H1 (cell line): ENCODE data around the gene KCNIP2. TPM values are rescaled to one million over a fixed set of nuclear protein-coding genes. Genes with fewer than 3 reads are reported as not detected.

Source experiments
- CTCF ChIA-PET: fragments of 300-600 bp; sonication (Branson Sonifier 250); formaldehyde crosslinking; loops from one replicate; lab custom pipeline; 2021; ENCODE audit not compliant: partially characterized antibody; lab: Charles Lee
- POLR2A ChIA-PET: fragments of 300-600 bp; sonication (Branson Sonifier 250); formaldehyde crosslinking; loops from one replicate; lab custom pipeline; 2021; ENCODE audit warnings: inconsistent platforms; ENCODE audit not compliant: partially characterized antibody; lab: Charles Lee
- DNase-seq, 2 experiments: peaks; one replicate each; pipeline versions ENCODE4 v3.0.0 to v3.0.0-alpha.2; 2010 to 2022; ENCODE audit warnings: low spot score in 2 of 2, low read depth in 1 of 2, mixed read lengths in 1 of 2
- FAIRE-seq: peaks from 2 replicates; lab custom pipeline; 2011; peaks lifted over from hg19 to GRCh38; lab: Jason Lieb, UNC
- H2AFZ ChIP-seq: 2 replicates; pipeline ENCODE4 v1.8.1; 2012; ENCODE audit warnings: low read length, inconsistent platforms
- H2AK5ac ChIP-seq: 2 replicates; pipeline ENCODE4 v1.6.1; 2013; ENCODE audit warnings: low read depth, low read length
- H2BK120ac ChIP-seq: replicated peaks from 2 replicates; pipeline ENCODE3; 2013; ENCODE audit warnings: low read depth, low read length, inconsistent platforms
- H2BK12ac ChIP-seq: 2 replicates; pipeline ENCODE4 v1.6.1; 2013; ENCODE audit warnings: low read depth, low read length
- H2BK15ac ChIP-seq: 2 replicates; pipeline ENCODE4 v1.6.1; 2013; ENCODE audit warnings: low read length
- H2BK20ac ChIP-seq: 2 replicates; pipeline ENCODE4 v1.6.1; 2013; ENCODE audit warnings: low read length
- H2BK5ac ChIP-seq: 2 replicates; pipeline ENCODE4 v1.6.1; 2013; ENCODE audit warnings: low read depth, low read length
- H3K14ac ChIP-seq: 2 replicates; pipeline ENCODE4 v1.6.1; 2013; ENCODE audit warnings: inconsistent platforms; ENCODE audit not compliant: insufficient read length
- H3K18ac ChIP-seq: 2 replicates; pipeline ENCODE4 v1.6.1; 2013; ENCODE audit warnings: low read length; ENCODE audit errors: extremely low read depth
- H3K23ac ChIP-seq: 2 replicates; pipeline ENCODE4 v1.6.1; 2013; ENCODE audit warnings: inconsistent platforms; ENCODE audit not compliant: insufficient read length
- H3K23me2 ChIP-seq: 2 replicates; pipeline ENCODE4 v1.6.1; 2013; ENCODE audit warnings: low read depth, low read length
- H3K27ac ChIP-seq: 2 replicates; pipeline ENCODE4 v1.6.1; 2011; ENCODE audit warnings: low read depth, low read length, inconsistent platforms
- H3K27me3 ChIP-seq, 4 experiments: replicated peaks in 1 of 4; 1 replicate in 1 of 4; 2 replicates in 3 of 4; pipeline versions ENCODE4 v1.6.1 to v1.8.1; 2011 to 2013; ENCODE audit warnings: low read length in 3 of 4, mild to moderate bottlenecking in 3 of 4, inconsistent platforms in 2 of 4, mixed read lengths in 2 of 4, moderate library complexity in 1 of 4; ENCODE audit not compliant: control insufficient read depth in 3 of 4, insufficient read depth in 3 of 4; ENCODE audit errors: extremely low read depth in 1 of 4
- H3K36me3 ChIP-seq, 4 experiments: 2 replicates each; pipeline versions ENCODE4 v1.6.1 to v1.8.1; 2011 to 2013; ENCODE audit warnings: mild to moderate bottlenecking in 4 of 4, low read length in 3 of 4, moderate library complexity in 2 of 4, control low read depth in 1 of 4, inconsistent platforms in 1 of 4; ENCODE audit not compliant: insufficient read depth in 4 of 4, control insufficient read depth in 2 of 4
- H3K4ac ChIP-seq: replicated peaks from 2 replicates; pipeline ENCODE3; 2013; ENCODE audit warnings: low read length, low read depth, mixed read lengths, inconsistent platforms; ENCODE audit not compliant: insufficient read length
- H3K4me1 ChIP-seq, 4 experiments: replicated peaks in 1 of 4; 1 replicate in 1 of 4; 2 replicates in 3 of 4; pipeline versions ENCODE4 v1.6.1 to v1.8.1; 2011 to 2013; ENCODE audit warnings: low read length in 3 of 4, inconsistent platforms in 2 of 4, mixed read lengths in 1 of 4; ENCODE audit not compliant: insufficient read depth in 4 of 4, control insufficient read depth in 3 of 4
- H3K4me2 ChIP-seq, 2 experiments: 2 replicates each; pipeline versions ENCODE4 v1.6.1 to v1.8.1; 2011 to 2013; ENCODE audit warnings: low read depth in 2 of 2, low read length in 2 of 2, control low read depth in 1 of 2, inconsistent platforms in 1 of 2, mild to moderate bottlenecking in 1 of 2; ENCODE audit not compliant: insufficient read depth in 1 of 2
- H3K4me3 ChIP-seq, 4 experiments: fragments of 200-600, 300-600 bp in 1 of 4; sonication (generic), shearing (Covaris generic), sonication (Bioruptor Twin) in 1 of 4; 2 replicates each; pipeline versions ENCODE4 v1.5.1 to v1.8.1; 2011 to 2016; ENCODE audit warnings: low read length in 4 of 4, low read depth in 3 of 4, control low read depth in 2 of 4, inconsistent platforms in 2 of 4, mild to moderate bottlenecking in 2 of 4, mixed read lengths in 1 of 4, moderate library complexity in 1 of 4; ENCODE audit not compliant: insufficient read depth in 2 of 4; ENCODE audit errors: extremely low read depth in 1 of 4
- H3K56ac ChIP-seq: replicated peaks from 2 replicates; pipeline ENCODE3; 2013; ENCODE audit warnings: low read depth, mild to moderate bottlenecking, mixed read lengths, low read length, inconsistent platforms; ENCODE audit not compliant: insufficient read length
- H3K79me1 ChIP-seq: 2 replicates; pipeline ENCODE4 v1.6.1; 2013; ENCODE audit warnings: low read depth, low read length, control low read depth
- H3K79me2 ChIP-seq, 2 experiments: 2 replicates each; pipeline versions ENCODE4 v1.6.1 to v1.8.1; 2012 to 2013; ENCODE audit warnings: low read length in 2 of 2, mild to moderate bottlenecking in 2 of 2, inconsistent platforms in 1 of 2; ENCODE audit not compliant: insufficient read depth in 2 of 2, control insufficient read depth in 1 of 2
- H3K9ac ChIP-seq, 4 experiments: replicated peaks in 1 of 4; 1 replicate in 1 of 4; 2 replicates in 3 of 4; pipeline versions ENCODE4 v1.6.1 to v1.8.1; 2011 to 2013; ENCODE audit warnings: low read depth in 3 of 4, low read length in 3 of 4, control low read depth in 2 of 4, mild to moderate bottlenecking in 2 of 4, moderate library complexity in 2 of 4, inconsistent platforms in 1 of 4; ENCODE audit errors: extremely low read depth in 1 of 4
- H3K9me3 ChIP-seq, 2 experiments: 2 replicates each; pipeline versions ENCODE4 v1.6.1 to v1.8.1; 2012 to 2013; ENCODE audit warnings: mild to moderate bottlenecking in 2 of 2, moderate library complexity in 2 of 2, control low read depth in 1 of 2, inconsistent platforms in 1 of 2, low read depth in 1 of 2, low read length in 1 of 2, mixed read lengths in 1 of 2; ENCODE audit not compliant: insufficient read depth in 2 of 2
- H4K20me1 ChIP-seq, 2 experiments: replicated peaks in 1 of 2; 2 replicates each; pipeline versions ENCODE3 to v1.8.1; 2011 to 2013; ENCODE audit warnings: inconsistent platforms in 2 of 2, low read length in 2 of 2, mild to moderate bottlenecking in 1 of 2; ENCODE audit not compliant: insufficient read depth in 2 of 2, control insufficient read depth in 1 of 2
- H4K5ac ChIP-seq: 2 replicates; pipeline ENCODE4 v1.6.1; 2013; ENCODE audit warnings: low read length, low read depth, mixed read lengths, inconsistent platforms; ENCODE audit not compliant: insufficient read length
- H4K8ac ChIP-seq: 2 replicates; pipeline ENCODE4 v1.8.0; 2013; ENCODE audit warnings: mild to moderate bottlenecking, moderate library complexity, low read length, inconsistent platforms; ENCODE audit not compliant: insufficient read depth; ENCODE audit errors: extremely low read depth
- H4K91ac ChIP-seq: replicated peaks from 2 replicates; pipeline ENCODE3; 2013; ENCODE audit warnings: low read length, mixed read lengths, inconsistent platforms; ENCODE audit not compliant: insufficient read length
- NANOG ChIP-seq: IDR thresholded peaks from 2 replicates; pipeline ENCODE4 v1.6.1; 2011; ENCODE audit warnings: low read length, low read depth, mild to moderate bottlenecking, inconsistent platforms; ENCODE audit not compliant: insufficient read depth, poor library complexity, severe bottlenecking
- WGBS, 2 experiments: shearing (Covaris generic) in 1 of 2; methylation state at CpG; one replicate each; pipeline versions ENCODE4 v1.1.6 to v1.1.7; 2013 to 2015; ENCODE audit warnings: low lambda C conversion rate in 2 of 2, mixed read lengths in 2 of 2, inconsistent platforms in 1 of 2, low coverage in 1 of 2, missing lambda C conversion rate in 1 of 2; ENCODE audit not compliant: insufficient replicate concordance in 2 of 2, insufficient coverage in 1 of 2, insufficient read length in 1 of 2; ENCODE audit errors: extremely low coverage in 1 of 2, missing lambda C conversion rate in 1 of 2; 5-methylcytosine and 5-hydroxymethylcytosine counted together
- polyA plus RNA-seq, 7 experiments: library from polyadenylated mRNA; depleted of rRNA in 3 of 7; stranded (reverse) in 5 of 7; unstranded in 2 of 7; fragments of >200 nt in 5 of 7; fragments of 200-250 nt in 2 of 7; gene quantifications; 1 replicate in 5 of 7; 2 replicates in 1 of 7; 4 replicates in 1 of 7; pipeline versions ENCODE4 v1.2.1 to v1.2.3, GENCODE V29; 2011 to 2013; ENCODE audit warnings: missing spikeins in 2 of 7, mixed read lengths in 2 of 7
- total RNA-seq: library from RNA; stranded (reverse); fragmentation: NEBNext Ultra II Directional; extraction: Animal tissue kit (Norgen Biotek cat#: 25700); gene quantifications from 2 replicates; pipeline ENCODE4 v1.2.1, GENCODE V29; 2021

KCNIP2 gene
- total and polyA plus RNA-seq, 2 of the 8 experiments (the other 6 are each of a cell fraction or from before 2014, with no cell fraction given), result 2.7 to 6.0 TPM

DNA sequence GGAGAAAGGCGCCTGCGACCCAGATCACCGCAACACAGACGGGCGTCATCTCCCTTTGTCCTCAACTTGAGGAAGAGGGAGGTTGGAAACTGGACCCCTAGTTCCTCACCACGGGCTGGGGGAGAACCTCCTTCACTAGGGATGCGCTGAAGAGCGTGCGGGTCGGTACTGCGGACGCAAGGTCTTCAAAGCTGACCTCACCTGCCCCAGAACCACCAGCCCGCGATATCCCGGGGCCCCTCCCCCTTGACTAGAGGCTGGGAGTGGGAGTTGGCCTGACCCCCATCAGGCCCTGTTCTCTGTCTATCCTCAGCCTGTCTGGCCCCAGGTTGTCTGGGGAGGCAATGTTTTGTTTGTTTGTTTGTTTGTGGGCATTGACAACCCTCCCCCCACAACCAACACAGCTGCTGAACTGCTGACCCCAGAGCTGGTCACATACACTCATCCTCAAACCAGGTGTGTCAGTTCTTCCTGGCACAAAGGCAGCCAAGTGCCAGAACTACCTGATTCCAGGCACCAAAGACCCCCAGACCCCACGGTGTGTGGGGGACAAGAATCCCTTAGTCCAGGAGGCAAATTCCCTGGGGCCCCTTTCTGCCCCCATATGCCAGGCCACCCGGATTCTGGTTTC is 63.3 kb downstream of the KCNIP2 start:
- no peak overlapping the region for H3K23ac ChIP-seq
- H3K56ac ChIP-seq, result no peak overlapping the region
- FAIRE-seq (no peak), DNase-seq (no peak)
- no peaks in the 10 kb centered on the region for H3K9me3 ChIP-seq
- peak overlapping the region in 3 of 4 experiments; percentile 11 to 60 (median 23); a peak in 4 of 8 replicates for H3K4me3 ChIP-seq
- H3K27ac ChIP-seq, result no peak overlapping the region
- H2BK5ac ChIP-seq, result no peak overlapping the region
- peak overlapping the region; percentile 88 for H2BK15ac ChIP-seq
- CTCF ChIA-PET, result interaction anchor here (0.8 to 9.8 kb wide), 50 partner anchors 9 to 566 kb away, joined by 3 to 246 read pairs (median 6); partner anchors contain the start of genes FBXW4, KCNIP2 and OGA
- no peak overlapping the region for H4K5ac ChIP-seq
- H3K4ac ChIP-seq, result no peak overlapping the region
- no peak overlapping the region for H2AK5ac ChIP-seq
- no peak overlapping the region; a peak in 1 of 7 replicates for H3K9ac ChIP-seq
- peaks cover 7% of the 10 kb centered on the region for H3K79me1 ChIP-seq
- no peak overlapping the region for H2AFZ ChIP-seq
- TF ChIP-seq NANOG, result no peak
- peaks cover 15 to 29% of the 10 kb centered on the region in 2 experiments for H4K20me1 ChIP-seq
- H2BK20ac ChIP-seq, result no peak overlapping the region
- H3K4me1 ChIP-seq, result peaks cover 4 to 38% (median 21%) of the 10 kb centered on the region in 4 experiments
- H3K79me2 ChIP-seq, result peaks cover 0 to 8% of the 10 kb centered on the region in 2 experiments; a peak in 1 of 4 replicates
- no peaks in the 10 kb centered on the region; a peak in 2 of 8 replicates for H3K36me3 ChIP-seq
- H4K91ac ChIP-seq, result no peak overlapping the region
- H3K27me3 ChIP-seq, result peaks cover 29 to 42% (median 35%) of the 10 kb centered on the region in 4 experiments
- no peak overlapping the region for H4K8ac ChIP-seq
- WGBS, 2 experiments, result 43% methylated on average over 14 of the region's 17 CpGs; no CpG with 5 or more reads in 1 of the 2 experiments
- POLR2A ChIA-PET, result interaction anchor here (1.1 to 9.1 kb wide), 5 partner anchors 11 to 182 kb away, joined by 4 to 66 read pairs (median 6); partner anchors contain the start of gene OGA
- H3K14ac ChIP-seq, result no peak overlapping the region
- no peak overlapping the region for H2BK12ac ChIP-seq
- no peak overlapping the region for H3K18ac ChIP-seq
- H3K23me2 ChIP-seq, result peaks cover 34% of the 10 kb centered on the region
- H2BK120ac ChIP-seq, result no peak overlapping the region
- H3K4me2 ChIP-seq, result peak overlapping the region; percentile 91 to 95
